Lung (tissue), 12 donors: ENCODE results near the gene COL17A1. TPM values are rescaled to one million over a fixed set of nuclear protein-coding genes. Genes with fewer than 3 reads are reported as not detected.

Experiments used
- ATAC-seq: fragments of 200-7000 bp; cut with Tn5 transposase; one replicate; pipeline ENCODE4 v1.9.1; 2020; ENCODE audit warnings: moderate number of reproducible peaks; ENCODE audit not compliant: insufficient read depth, low FRiP score
- DNase-seq, 3 donors: peaks; one replicate each; pipeline ENCODE4 v3.0.0-alpha.2; 2013 to 2017
- H3K27ac ChIP-seq, 2 donors: one replicate each; pipeline ENCODE4 v1.5.1; 2013; ENCODE audit warnings: mild to moderate bottlenecking in 2 of 2, moderate library complexity in 2 of 2, control low read depth in 1 of 2, inconsistent platforms in 1 of 2, low read depth in 1 of 2, low read length in 1 of 2
- H3K27me3 ChIP-seq, 3 donors: one replicate each; pipeline ENCODE4 v1.5.1; 2013; ENCODE audit warnings: low read length in 2 of 3; ENCODE audit not compliant: control insufficient read depth in 3 of 3, insufficient read depth in 3 of 3
- H3K36me3 ChIP-seq, 4 donors: one replicate each; pipeline ENCODE4 v1.5.1; 2013; ENCODE audit warnings: low read length in 4 of 4, mild to moderate bottlenecking in 1 of 4, moderate library complexity in 1 of 4; ENCODE audit not compliant: control insufficient read depth in 4 of 4, insufficient read depth in 4 of 4
- H3K4me1 ChIP-seq, 5 donors: one replicate each; pipeline ENCODE4 v1.5.1; 2013; ENCODE audit warnings: low read length in 5 of 5, mild to moderate bottlenecking in 2 of 5, moderate library complexity in 1 of 5; ENCODE audit not compliant: control insufficient read depth in 5 of 5, insufficient read depth in 5 of 5
- H3K4me3 ChIP-seq: one replicate; pipeline ENCODE4 v1.5.1; 2013; ENCODE audit warnings: mild to moderate bottlenecking, control low read depth, moderate library complexity
- H3K9ac ChIP-seq, 2 donors: one replicate each; pipeline ENCODE4 v1.5.1; 2013; ENCODE audit warnings: low read length in 2 of 2, control low read depth in 1 of 2; ENCODE audit not compliant: insufficient read depth in 1 of 2
- H3K9me3 ChIP-seq, 4 donors: one replicate each; pipeline ENCODE4 v1.5.1; 2013; ENCODE audit warnings: low read length in 3 of 4, mild to moderate bottlenecking in 1 of 4, moderate library complexity in 1 of 4; ENCODE audit not compliant: control insufficient read depth in 4 of 4, insufficient read depth in 3 of 4
- WGBS, 2 donors: extraction: QIAGEN DNeasy Blood & Tissue Kit; methylation state at CpG; one replicate each; pipeline ENCODE4 v1.1.7; 2013; 5-methylcytosine and 5-hydroxymethylcytosine counted together
- polyA plus RNA-seq, 2 donors: library from polyadenylated mRNA; stranded (reverse); fragments of 200-250 nt; gene quantifications; one replicate each; pipeline ENCODE4 v1.2.1, GENCODE V29; 2013
- total RNA-seq, 2 donors: library from RNA; depleted of rRNA in 1 of 2; stranded (reverse); fragments of >200 nt in 1 of 2; gene quantifications; one replicate each; pipeline ENCODE4 v1.2.1, GENCODE V29; 2014 to 2021
- TF ChIP-seq, protein P1 (sequence below): IDR thresholded peaks from 2 replicates; pipeline ENCODE4 v1.5.1; 2012; ENCODE audit warnings: mild to moderate bottlenecking; ENCODE audit errors: control extremely low read depth, extremely low read depth
- donor health status: control.
- donor health status: control.
- donor health status: Bipolar disorder and iron deficiency.
- donor health status: healthy.
- donor health status: DM: yes; HTN: yes; CAD: no.

Gene COL17A1
- total and polyA plus RNA-seq, 4 donors = 0.92 to 2.5 (median 2.2) TPM

DNA sequence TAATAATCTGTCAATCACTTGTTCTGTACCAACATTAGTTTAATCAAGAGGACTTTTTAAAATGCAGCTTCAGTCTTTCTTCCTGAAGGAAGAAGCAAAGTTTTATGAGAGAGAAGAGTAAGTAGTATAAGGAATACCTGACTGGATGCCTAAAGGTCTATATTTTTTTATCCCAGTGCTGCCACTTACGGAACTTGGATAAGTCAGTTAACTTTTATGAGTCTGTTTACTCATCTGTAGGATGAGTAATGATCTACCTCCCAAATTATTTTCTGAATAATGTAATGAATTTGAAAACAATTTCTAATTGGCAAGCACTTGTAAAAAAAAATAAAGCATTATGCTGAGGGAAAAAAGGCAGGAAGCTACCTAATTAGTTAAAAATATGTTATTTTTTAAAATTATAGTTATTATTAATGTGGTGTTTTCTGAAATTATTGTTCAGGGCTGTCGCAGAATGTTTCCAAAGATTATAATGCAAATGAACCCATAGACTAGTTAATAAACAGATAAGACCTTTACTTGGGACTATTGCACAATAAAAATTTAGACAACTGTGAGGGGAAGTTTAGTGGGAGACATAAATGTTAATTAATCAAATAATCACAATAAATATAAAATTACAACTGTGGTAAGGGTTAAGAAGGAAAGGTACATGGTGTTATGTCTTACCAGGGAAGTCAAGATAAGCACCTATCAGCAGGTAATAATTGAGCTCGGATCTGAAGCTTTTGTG lies 94.1 kb downstream of the COL17A1 start:
- DNase-seq = no peak
- no peak overlapping the region for H3K27ac ChIP-seq
- WGBS, 2 donors = 77 to 83% methylated on average over 3 of the region's 3 CpGs
- ATAC-seq = no peak
- H3K9me3 ChIP-seq = no peaks in the 10 kb centered on the region
- TF ChIP-seq, protein P1, sequence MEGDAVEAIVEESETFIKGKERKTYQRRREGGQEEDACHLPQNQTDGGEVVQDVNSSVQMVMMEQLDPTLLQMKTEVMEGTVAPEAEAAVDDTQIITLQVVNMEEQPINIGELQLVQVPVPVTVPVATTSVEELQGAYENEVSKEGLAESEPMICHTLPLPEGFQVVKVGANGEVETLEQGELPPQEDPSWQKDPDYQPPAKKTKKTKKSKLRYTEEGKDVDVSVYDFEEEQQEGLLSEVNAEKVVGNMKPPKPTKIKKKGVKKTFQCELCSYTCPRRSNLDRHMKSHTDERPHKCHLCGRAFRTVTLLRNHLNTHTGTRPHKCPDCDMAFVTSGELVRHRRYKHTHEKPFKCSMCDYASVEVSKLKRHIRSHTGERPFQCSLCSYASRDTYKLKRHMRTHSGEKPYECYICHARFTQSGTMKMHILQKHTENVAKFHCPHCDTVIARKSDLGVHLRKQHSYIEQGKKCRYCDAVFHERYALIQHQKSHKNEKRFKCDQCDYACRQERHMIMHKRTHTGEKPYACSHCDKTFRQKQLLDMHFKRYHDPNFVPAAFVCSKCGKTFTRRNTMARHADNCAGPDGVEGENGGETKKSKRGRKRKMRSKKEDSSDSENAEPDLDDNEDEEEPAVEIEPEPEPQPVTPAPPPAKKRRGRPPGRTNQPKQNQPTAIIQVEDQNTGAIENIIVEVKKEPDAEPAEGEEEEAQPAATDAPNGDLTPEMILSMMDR = no peak
- H3K9ac ChIP-seq = no peak overlapping the region
- no peaks in the 10 kb centered on the region for H3K27me3 ChIP-seq
- no peak overlapping the region for H3K4me3 ChIP-seq
- H3K4me1 ChIP-seq = peaks cover 0 to 15% (median 5%) of the 10 kb centered on the region in 5 donors
- H3K36me3 ChIP-seq = peaks cover 2 to 8% (median 6%) of the 10 kb centered on the region in 4 donors

DNA sequence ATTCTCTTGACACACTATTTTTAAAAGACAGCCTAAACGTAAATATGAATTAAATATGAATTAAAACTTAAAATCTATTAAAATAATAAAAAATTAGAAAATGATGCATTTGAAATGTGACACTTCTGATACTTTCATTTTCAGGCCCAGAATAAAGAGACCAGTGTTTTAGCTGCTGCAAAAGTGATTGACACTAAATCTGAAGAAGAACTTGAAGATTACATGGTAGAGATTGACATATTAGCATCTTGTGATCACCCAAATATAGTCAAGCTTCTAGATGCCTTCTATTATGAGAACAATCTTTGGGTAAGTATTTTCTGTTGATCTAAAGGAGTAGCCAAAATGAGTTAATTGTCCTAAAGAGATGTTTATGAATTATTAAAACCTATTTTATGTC lies 95.1 kb downstream of the COL17A1 start:
- 75 to 80% methylated on average over 1 of the region's 1 CpG for WGBS, 2 donors
- peak in 1 of 3 donors; percentile 30 for DNase-seq
- Histone ChIP-seq H3K36me3 (peaks cover 1 to 7% (median 5%) of the 10 kb centered on the region in 4 donors), H3K9ac (no peak overlapping the region), H3K4me3 (no peak overlapping the region), H3K27me3 (no peaks in the 10 kb centered on the region), H3K27ac (no peak overlapping the region), H3K9me3 (no peaks in the 10 kb centered on the region), H3K4me1 (peaks cover 2 to 19% (median 5%) of the 10 kb centered on the region in 5 donors)
- no peak for ATAC-seq
- TF ChIP-seq, protein P1 = no peak

DNA sequence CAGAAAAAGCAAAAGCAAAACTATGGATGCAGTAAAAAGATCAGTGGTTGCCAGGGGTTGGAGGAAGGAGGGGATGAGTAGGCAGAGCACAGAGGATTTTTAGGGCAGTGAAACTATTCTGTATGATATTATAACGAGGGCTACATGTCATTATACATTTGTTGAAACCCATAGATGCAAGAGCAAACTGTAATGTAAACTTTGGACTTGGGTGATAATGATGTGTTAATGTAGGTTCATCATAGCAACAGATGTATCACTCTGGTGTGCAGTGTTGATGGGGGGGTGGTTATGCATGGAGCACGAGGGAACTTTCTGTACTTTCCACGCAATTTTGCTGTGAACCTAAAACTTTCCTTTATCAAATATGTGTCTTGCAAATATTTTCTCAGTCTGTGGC lies 95.6 kb downstream of the COL17A1 start:
- H3K9ac ChIP-seq = no peak overlapping the region
- H3K27ac ChIP-seq = no peak overlapping the region
- no peaks in the 10 kb centered on the region for H3K27me3 ChIP-seq
- ATAC-seq = no peak
- H3K36me3 ChIP-seq = peaks cover 1 to 7% (median 4%) of the 10 kb centered on the region in 4 donors
- peak; percentile 50 to 83 (median 69) for DNase-seq
- 66 to 82% methylated on average over 3 of the region's 3 CpGs for WGBS, 2 donors
- no peaks in the 10 kb centered on the region for H3K9me3 ChIP-seq
- TF ChIP-seq, protein P1 = no peak
- H3K4me3 ChIP-seq = no peak overlapping the region
- H3K4me1 ChIP-seq = peaks cover 2 to 22% (median 5%) of the 10 kb centered on the region in 5 donors
